Osteocyte (in vitro differentiated cells): ENCODE data around the gene IRAK3. TPM values are rescaled to one million over a fixed set of nuclear protein-coding genes. Genes with fewer than 3 reads are reported as not detected.

ENCODE experiments used
- DNase-seq: peaks from one replicate; pipeline ENCODE4 v3.0.0; 2021; ENCODE audit warnings: mixed read lengths; ENCODE audit not compliant: unreplicated experiment; ENCODE audit errors: extremely low spot score
- H3K27ac Mint-ChIP-seq: one replicate; pipeline ENCODE4 v1.8.0; 2021; ENCODE audit warnings: mild to moderate bottlenecking, mixed read lengths; ENCODE audit not compliant: unreplicated experiment
- H3K27me3 Mint-ChIP-seq: one replicate; pipeline ENCODE4 v1.8.0; 2021; ENCODE audit warnings: mixed read lengths; ENCODE audit not compliant: unreplicated experiment
- H3K36me3 Mint-ChIP-seq: one replicate; pipeline ENCODE4 v1.8.0; 2021; ENCODE audit warnings: mixed read lengths; ENCODE audit not compliant: unreplicated experiment
- H3K4me1 Mint-ChIP-seq: one replicate; pipeline ENCODE4 v1.8.0; 2021; ENCODE audit warnings: mixed read lengths; ENCODE audit not compliant: unreplicated experiment
- H3K4me3 Mint-ChIP-seq: one replicate; pipeline ENCODE4 v1.8.0; 2021; ENCODE audit warnings: mild to moderate bottlenecking, moderate library complexity, mixed read lengths; ENCODE audit not compliant: unreplicated experiment
- H3K9me3 Mint-ChIP-seq: one replicate; pipeline ENCODE4 v1.8.0; 2021; ENCODE audit warnings: mixed read lengths; ENCODE audit not compliant: unreplicated experiment
- total RNA-seq: library from RNA; stranded (reverse); gene quantifications from 2 replicates; pipeline ENCODE4 v1.2.1, GENCODE V29; 2021
- TF ChIP-seq, protein P1 (sequence below): fragments of 200-600 bp; sonication (generic); IDR thresholded peaks from 2 replicates; pipeline ENCODE4 v1.5.0; 2021; ENCODE audit warnings: antibody characterized with exemption, mild to moderate bottlenecking, moderate library complexity

Gene IRAK3
- total RNA-seq, 1 donor from 2014 or later: 0.32 TPM

- no peak for DNase-seq
- Mint-ChIP-seq H3K36me3 (no peaks in the 10 kb centered on the region), H3K4me3 (no peak overlapping the region), H3K4me1 (no peaks in the 10 kb centered on the region), H3K9me3 (no peaks in the 10 kb centered on the region), H3K27ac (no peak overlapping the region), H3K27me3 (peaks cover 47% of the 10 kb centered on the region)
- TF ChIP-seq, protein P1, sequence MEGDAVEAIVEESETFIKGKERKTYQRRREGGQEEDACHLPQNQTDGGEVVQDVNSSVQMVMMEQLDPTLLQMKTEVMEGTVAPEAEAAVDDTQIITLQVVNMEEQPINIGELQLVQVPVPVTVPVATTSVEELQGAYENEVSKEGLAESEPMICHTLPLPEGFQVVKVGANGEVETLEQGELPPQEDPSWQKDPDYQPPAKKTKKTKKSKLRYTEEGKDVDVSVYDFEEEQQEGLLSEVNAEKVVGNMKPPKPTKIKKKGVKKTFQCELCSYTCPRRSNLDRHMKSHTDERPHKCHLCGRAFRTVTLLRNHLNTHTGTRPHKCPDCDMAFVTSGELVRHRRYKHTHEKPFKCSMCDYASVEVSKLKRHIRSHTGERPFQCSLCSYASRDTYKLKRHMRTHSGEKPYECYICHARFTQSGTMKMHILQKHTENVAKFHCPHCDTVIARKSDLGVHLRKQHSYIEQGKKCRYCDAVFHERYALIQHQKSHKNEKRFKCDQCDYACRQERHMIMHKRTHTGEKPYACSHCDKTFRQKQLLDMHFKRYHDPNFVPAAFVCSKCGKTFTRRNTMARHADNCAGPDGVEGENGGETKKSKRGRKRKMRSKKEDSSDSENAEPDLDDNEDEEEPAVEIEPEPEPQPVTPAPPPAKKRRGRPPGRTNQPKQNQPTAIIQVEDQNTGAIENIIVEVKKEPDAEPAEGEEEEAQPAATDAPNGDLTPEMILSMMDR: no peak
These were observed 63.8 kb downstream of the IRAK3 start for GRCh38 chr12:66252771-66253170.

GRCh38 chr12:66255737-66256136 is 66.7 kb downstream of the IRAK3 start:
- H3K4me1 Mint-ChIP-seq: no peaks in the 10 kb centered on the region
- no peak overlapping the region for H3K27ac Mint-ChIP-seq
- TF ChIP-seq, protein P1: no peak
- peaks cover 56% of the 10 kb centered on the region for H3K27me3 Mint-ChIP-seq
- no peak overlapping the region for H3K4me3 Mint-ChIP-seq
- H3K36me3 Mint-ChIP-seq: no peaks in the 10 kb centered on the region
- no peaks in the 10 kb centered on the region for H3K9me3 Mint-ChIP-seq
- no peak for DNase-seq

DNA sequence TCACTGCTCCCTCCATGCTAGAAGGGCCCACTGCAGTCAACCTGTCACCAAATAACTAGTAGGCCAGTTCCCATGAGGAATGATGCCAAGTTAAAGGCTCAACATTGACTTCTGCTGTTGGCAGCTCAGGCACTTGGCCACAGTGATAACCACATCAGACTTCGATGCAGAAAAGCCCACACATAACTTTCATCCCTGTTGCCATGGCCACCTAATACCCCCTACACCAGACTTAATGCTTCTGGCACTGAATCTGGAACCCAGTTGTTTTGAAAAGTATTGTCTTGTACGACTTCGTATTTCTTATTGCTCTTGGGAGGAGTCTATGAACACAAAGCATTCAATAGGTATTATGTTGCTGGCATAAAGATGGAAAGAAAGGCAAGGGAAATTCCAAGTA is 69.0 kb downstream of the IRAK3 start:
- no peak overlapping the region for H3K27ac Mint-ChIP-seq
- TF ChIP-seq, protein P1: no peak
- H3K9me3 Mint-ChIP-seq: no peaks in the 10 kb centered on the region
- no peak for DNase-seq
- H3K4me1 Mint-ChIP-seq: no peaks in the 10 kb centered on the region
- peaks cover 42% of the 10 kb centered on the region for H3K27me3 Mint-ChIP-seq
- H3K36me3 Mint-ChIP-seq: no peaks in the 10 kb centered on the region
- H3K4me3 Mint-ChIP-seq: no peak overlapping the region

- Mint-ChIP-seq H3K27me3 (peaks cover 42% of the 10 kb centered on the region), H3K27ac (no peak overlapping the region), H3K4me1 (no peaks in the 10 kb centered on the region), H3K9me3 (no peaks in the 10 kb centered on the region), H3K4me3 (no peak overlapping the region), H3K36me3 (no peaks in the 10 kb centered on the region)
- TF ChIP-seq, protein P1: no peak
- no peak for DNase-seq
These were observed 73.7 kb downstream of the IRAK3 start for GRCh38 chr12:66262737-66263136.

- H3K4me1 Mint-ChIP-seq: no peaks in the 10 kb centered on the region
- H3K27me3 Mint-ChIP-seq: peaks cover 33% of the 10 kb centered on the region
- H3K9me3 Mint-ChIP-seq: no peaks in the 10 kb centered on the region
- H3K36me3 Mint-ChIP-seq: no peaks in the 10 kb centered on the region
- no peak overlapping the region for H3K27ac Mint-ChIP-seq
- no peak overlapping the region for H3K4me3 Mint-ChIP-seq
- no peak for DNase-seq
- TF ChIP-seq, protein P1: no peak
These were observed 79.5 kb downstream of the IRAK3 start for GRCh38 chr12:66268562-66268961.
